Testis (tissue), 2 donors: ENCODE data around the gene WFS1.

Source experiments
- CTCF ChIP-seq, 3 experiments: fragments of 450-650 bp in 2 of 3; fragments of 200-600 bp in 1 of 3; sonication (generic) in 1 of 3; IDR thresholded peaks; one replicate each; pipeline ENCODE4 v1.5.1; 2016 to 2019; ENCODE audit warnings: antibody characterized with exemption in 3 of 3, mild to moderate bottlenecking in 2 of 3, moderate library complexity in 1 of 3
- POLR2A ChIP-seq: fragments of 450-650 bp; IDR thresholded peaks from one replicate; pipeline ENCODE4 v1.6.1; 2017; ENCODE audit warnings: antibody characterized with exemption, mild to moderate bottlenecking, moderate library complexity

GRCh38 chr4:6279582-6280289 is 10.1 kb downstream of the WFS1 start:
- no peak for TF ChIP-seq CTCF (IDR thresholded peaks at IDR 0.05)
- TF ChIP-seq POLR2A, result no peak
